ENCODE measurements around the gene CERCAM.

- no peak for TF ChIP-seq CTCF (IDR thresholded peaks at IDR 0.05; ENCODE audit: poor library complexity, severe bottlenecking)
- TF ChIP-seq TAF1 (IDR thresholded peaks at IDR 0.05; ENCODE audit: low read depth), result no peak
- no peak for TF ChIP-seq POLR2AphosphoS5 (IDR thresholded peaks at IDR 0.05)
- no peak for TF ChIP-seq MXI1 (conservative IDR thresholded peaks at IDR 0.05; ENCODE audit: poor library complexity, severe bottlenecking)
- no peak for TF ChIP-seq REST (IDR thresholded peaks at IDR 0.05; ENCODE audit: borderline replicate concordance)
- TF ChIP-seq EZH2 (IDR thresholded peaks at IDR 0.05; ENCODE audit: borderline replicate concordance, insufficient read depth, low read length, poor library complexity, severe bottlenecking), result no peak
- no peak for TF ChIP-seq EP300 (conservative IDR thresholded peaks at IDR 0.05; ENCODE audit: poor library complexity, severe bottlenecking)
- no peak for TF ChIP-seq SMC3 (conservative IDR thresholded peaks at IDR 0.05; ENCODE audit: poor library complexity)
- TF ChIP-seq RAD21 (conservative IDR thresholded peaks at IDR 0.05), result no peak
These were observed 13.7 kb upstream of the CERCAM start for GRCh38 chr9:128406848-128407391.
